HepG2 (cell line): ENCODE data around the gene MAP3K4. TPM values are rescaled to one million over a fixed set of nuclear protein-coding genes. Genes with fewer than 3 reads are reported as not detected.

Experiments
- ATAC-seq: fragments of 200-7000 bp; cut with Tn5 transposase; 3 replicates; pipeline ENCODE4 v1.9.1; 2020; ENCODE audit warnings: mild to moderate bottlenecking, moderate library complexity
- BruUV-seq: library from RNA; stranded (reverse); fragments of 400-500 nt; replicated peaks from 2 replicates; lab custom pipeline; 2021; lab: Mats Ljungman, UMichigan
- CTCF ChIA-PET: fragments of 300-600 bp; formaldehyde crosslinking; extraction: SDS; loops from one replicate; lab custom pipeline; 2021; ENCODE audit warnings: low total read pairs, inconsistent platforms, low intra/inter-chr PET ratio; lab: Yijun Ruan, JAX
- POLR2A ChIA-PET: fragments of 350-600 bp; sonication (Branson Sonifier 250); formaldehyde crosslinking; loops from one replicate; lab custom pipeline; 2020; ENCODE audit warnings: antibody characterized with exemption, inconsistent platforms; lab: Yijun Ruan, JAX
- DNase-seq: peaks from one replicate; pipeline ENCODE4 v3.0.0-alpha.2; 2015; ENCODE audit warnings: low spot score
- FAIRE-seq: peaks from 3 replicates; lab custom pipeline; 2011; peaks lifted over from hg19 to GRCh38; lab: Jason Lieb, UNC
- H2AFZ ChIP-seq: one replicate; pipeline ENCODE4 v1.6.1; 2011; ENCODE audit warnings: low read length, inconsistent platforms
- H3K27ac ChIP-seq: fragments of 300-600 bp; 3 replicates; pipeline ENCODE4 v1.8.0; 2011; ENCODE audit warnings: mixed run types, mild to moderate bottlenecking, mixed read lengths, low read length, inconsistent platforms; ENCODE audit not compliant: insufficient read depth; ENCODE audit errors: extremely low read length
- H3K27me3 ChIP-seq, 2 experiments: fragments of 200-600 bp in 1 of 2; 2 replicates in 1 of 2; 3 replicates in 1 of 2; pipeline versions ENCODE4 v1.6.0 to v1.8.0; 2011; ENCODE audit warnings: low read length in 2 of 2, mild to moderate bottlenecking in 2 of 2, moderate library complexity in 2 of 2, inconsistent platforms in 1 of 2; ENCODE audit not compliant: insufficient read depth in 2 of 2, control insufficient read depth in 1 of 2
- H3K36me3 ChIP-seq, 2 experiments: fragments of 200-600 bp in 1 of 2; replicated peaks in 1 of 2; 2 replicates in 1 of 2; 3 replicates in 1 of 2; pipeline versions ENCODE4 v1.5.1 to v1.8.0; 2011; ENCODE audit warnings: low read length in 2 of 2, inconsistent platforms in 1 of 2; ENCODE audit not compliant: insufficient read depth in 2 of 2, control insufficient read depth in 1 of 2
- H3K4me1 ChIP-seq: 2 replicates; pipeline ENCODE4 v1.5.1; 2012; ENCODE audit warnings: low read length, inconsistent platforms; ENCODE audit not compliant: insufficient read depth
- H3K4me2 ChIP-seq: 2 replicates; pipeline ENCODE4 v1.6.0; 2011; ENCODE audit warnings: low read depth, low read length, inconsistent platforms
- H3K4me3 ChIP-seq, 3 experiments: fragments of 200-600 bp in 1 of 3; sonication (generic), shearing (Covaris generic) in 1 of 3; replicated peaks in 1 of 3; 2 replicates each; pipeline ENCODE4 v1.5.1; 2011 to 2016; ENCODE audit warnings: low read length in 3 of 3, inconsistent platforms in 2 of 3, low read depth in 2 of 3, mild to moderate bottlenecking in 2 of 3, control low read depth in 1 of 3, mixed read lengths in 1 of 3; ENCODE audit not compliant: insufficient read depth in 1 of 3
- H3K79me2 ChIP-seq: one replicate; pipeline ENCODE4 v1.6.1; 2011; ENCODE audit warnings: low read length, inconsistent platforms; ENCODE audit not compliant: insufficient read depth
- H3K9ac ChIP-seq: 2 replicates; pipeline ENCODE4 v1.6.0; 2011; ENCODE audit warnings: mild to moderate bottlenecking, low read depth, low read length, inconsistent platforms; ENCODE audit not compliant: insufficient read depth
- H3K9me3 ChIP-seq: 2 replicates; pipeline ENCODE4 v1.5.1; 2012; ENCODE audit warnings: mild to moderate bottlenecking, low read length
- H4K20me1 ChIP-seq: 2 replicates; pipeline ENCODE4 v1.6.0; 2011; ENCODE audit warnings: inconsistent platforms, mild to moderate bottlenecking, low read length, moderate library complexity; ENCODE audit not compliant: insufficient read depth
- ARNT2 ChIP-seq: sonication (generic); formaldehyde crosslinking; IDR thresholded peaks from 2 replicates; pipeline ENCODE4 v1.8.0; 2022; ENCODE audit warnings: mild to moderate bottlenecking, low read depth, missing genetic modification reagents, moderate library complexity
- ATF7 ChIP-seq, 2 experiments: fragments of 450-650 bp in 1 of 2; sonication (generic) in 1 of 2; formaldehyde crosslinking in 1 of 2; IDR thresholded peaks; 2 replicates each; pipeline versions ENCODE4 v1.4.0 to v1.6.1; 2016 to 2020; ENCODE audit warnings: antibody characterized with exemption in 1 of 2, mild to moderate bottlenecking in 1 of 2, missing genetic modification reagents in 1 of 2
- FUBP1 ChIP-seq: sonication (generic); formaldehyde crosslinking; IDR thresholded peaks from 2 replicates; pipeline ENCODE4 v1.5.1; 2020; ENCODE audit warnings: missing genetic modification reagents, mild to moderate bottlenecking, borderline replicate concordance
- HCFC1 ChIP-seq: fragments of 150-350 bp; IDR thresholded peaks from 2 replicates; pipeline ENCODE4 v1.6.1; 2014; ENCODE audit warnings: low read depth, low read length
- HMGXB3 ChIP-seq: sonication (generic); formaldehyde crosslinking; IDR thresholded peaks from 2 replicates; pipeline ENCODE4 v1.4.0; 2020; ENCODE audit warnings: missing genetic modification reagents, borderline replicate concordance
- NR1H2 ChIP-seq: sonication (generic); formaldehyde crosslinking; IDR thresholded peaks from 2 replicates; pipeline ENCODE4 v1.8.1; 2022; ENCODE audit warnings: low read depth, missing genetic modification reagents, borderline replicate concordance
- ONECUT2 ChIP-seq: sonication (generic); formaldehyde crosslinking; IDR thresholded peaks from 2 replicates; pipeline ENCODE4 v1.4.0; 2020; ENCODE audit warnings: missing genetic modification reagents
- PBX2 ChIP-seq: IDR thresholded peaks from 2 replicates; pipeline ENCODE4 v1.6.1; 2016; ENCODE audit warnings: control low read depth
- SNAPC2 ChIP-seq: sonication (generic); formaldehyde crosslinking; IDR thresholded peaks from 2 replicates; pipeline ENCODE4 v1.8.1; 2022; ENCODE audit warnings: mild to moderate bottlenecking, missing genetic modification reagents
- TSC22D2 ChIP-seq: sonication (generic); formaldehyde crosslinking; IDR thresholded peaks from 2 replicates; pipeline ENCODE4 v1.5.1; 2020; ENCODE audit warnings: missing genetic modification reagents, mild to moderate bottlenecking, borderline replicate concordance
- UBTF ChIP-seq: sonication (generic); formaldehyde crosslinking; IDR thresholded peaks from 2 replicates; pipeline ENCODE4 v1.4.0; 2020; ENCODE audit warnings: mild to moderate bottlenecking, missing genetic modification reagents
- ZFP36L2 ChIP-seq: sonication (generic); formaldehyde crosslinking; IDR thresholded peaks from 2 replicates; pipeline ENCODE4 v1.4.0; 2020; ENCODE audit warnings: missing genetic modification reagents
- ZNF253 ChIP-seq: sonication (generic); formaldehyde crosslinking; IDR thresholded peaks from 2 replicates; pipeline ENCODE4 v1.8.0; 2022; ENCODE audit warnings: mild to moderate bottlenecking, missing genetic modification reagents, borderline replicate concordance
- ZNF274 ChIP-seq: sonication (generic); formaldehyde crosslinking; IDR thresholded peaks from 2 replicates; pipeline ENCODE4 v1.5.1; 2020; ENCODE audit warnings: mild to moderate bottlenecking, missing genetic modification reagents
- ZNF550 ChIP-seq: sonication (generic); formaldehyde crosslinking; IDR thresholded peaks from 2 replicates; pipeline ENCODE4 v1.4.0; 2020; ENCODE audit warnings: mild to moderate bottlenecking, missing genetic modification reagents, borderline replicate concordance
- ZNF652 ChIP-seq: IDR thresholded peaks from 2 replicates; pipeline ENCODE4 v1.6.1; 2016; ENCODE audit warnings: low read depth, borderline replicate concordance
- WGBS: methylation state at CpG from one replicate; pipeline ENCODE4 v1.1.6; 2017; ENCODE audit warnings: low lambda C conversion rate; 5-methylcytosine and 5-hydroxymethylcytosine counted together
- in situ Hi-C: cut with HindIII; loops from 2 replicates; pipeline ENCODE4 v1.10.0; 2017; ENCODE audit warnings: low pct_unique_long_range_greater_than_20kb; ENCODE audit not compliant: extremely low pct_ligation_motif_present
- intact Hi-C: fragments of 100-400 bp; cut with micrococcal nuclease; formaldehyde crosslinking; loops from one replicate; pipeline ENCODE4 v1.10.0; 2022; ENCODE audit not compliant: unreplicated experiment
- polyA plus RNA-seq, 8 experiments: library from polyadenylated mRNA; depleted of rRNA in 3 of 8; stranded (reverse) in 7 of 8; unstranded in 1 of 8; fragments of >200 nt; fragmentation: Illumina TruSeq in 4 of 8; extraction: Trizol in 4 of 8; gene quantifications; 2 replicates each; pipeline versions ENCODE4 v1.2.1 to v1.2.3, GENCODE V29; 2011 to 2016; ENCODE audit warnings: low read depth in 4 of 8, missing spikeins in 1 of 8, mixed read lengths in 1 of 8; ENCODE audit not compliant: insufficient read depth in 1 of 8
- total RNA-seq, 5 experiments: library from RNA; depleted of rRNA; stranded (reverse); fragments of >200 nt; fragmentation: Illumina TruSeq; extraction: Trizol; gene quantifications; 2 replicates each; pipeline ENCODE4 v1.2.3, GENCODE V29; 2016; ENCODE audit warnings: low read depth in 1 of 5

MAP3K4 gene
- total and polyA plus RNA-seq, 2 of the 13 experiments (the other 11 are each of a cell fraction or from before 2014, with no cell fraction given): 12.9 to 33.6 TPM

GRCh38 chr6:161130541-161130940 lies 139.0 kb downstream of the MAP3K4 start:
- H3K36me3 ChIP-seq: peaks cover 2 to 11% of the 10 kb centered on the region in 2 experiments; a peak in 3 of 5 replicates
- no peaks in the 10 kb centered on the region for H3K9me3 ChIP-seq
- ATAC-seq (no peak), DNase-seq (no peak), FAIRE-seq (no peak)
- no peak overlapping the region for H3K4me3 ChIP-seq
- POLR2A ChIA-PET: no interaction called here
- no peak for TF ChIP-seq HMGXB3
- TF ChIP-seq ONECUT2 (CRISPR knock-in tag): no peak
- TF ChIP-seq FUBP1 (CRISPR knock-in tag): no peak
- TF ChIP-seq ARNT2 (CRISPR knock-in tag): no peak
- no peak for TF ChIP-seq ZNF253 (CRISPR knock-in tag)
- no peak for TF ChIP-seq SNAPC2 (CRISPR knock-in tag)
- TF ChIP-seq ATF7 (IDR thresholded peaks at IDR 0.05): no peak
- no peak for TF ChIP-seq ATF7 (CRISPR knock-in tag; IDR thresholded peaks at IDR 0.05)
- TF ChIP-seq HCFC1: no peak
- TF ChIP-seq ZNF652 (CRISPR knock-in tag): no peak
- TF ChIP-seq ZNF550 (CRISPR knock-in tag): no peak
- no peak for TF ChIP-seq ZNF274 (CRISPR knock-in tag)
- no peak for TF ChIP-seq ZFP36L2 (CRISPR knock-in tag)
- no peak for TF ChIP-seq TSC22D2 (CRISPR knock-in tag)
- TF ChIP-seq PBX2 (CRISPR knock-in tag): no peak
- no peak for TF ChIP-seq UBTF
- TF ChIP-seq NR1H2 (CRISPR knock-in tag): no peak
- CTCF ChIA-PET: no interaction called here
- peaks cover 10% of the 10 kb centered on the region for H3K4me1 ChIP-seq
- no peaks in the 10 kb centered on the region for H3K27me3 ChIP-seq
- in situ Hi-C loops: no loop called here
- H4K20me1 ChIP-seq: no peaks in the 10 kb centered on the region
- H2AFZ ChIP-seq: no peak overlapping the region
- H3K4me2 ChIP-seq: no peak overlapping the region
- no peak overlapping the region for H3K27ac ChIP-seq
- WGBS: 96% methylated on average over 7 of the region's 7 CpGs
- intact Hi-C loops: no loop called here
- H3K9ac ChIP-seq: no peak overlapping the region
- no TSS peak for BruUV-seq
- no peaks in the 10 kb centered on the region for H3K79me2 ChIP-seq
